Dedifferentiated amniotic fluid mesenchymal stem cell (primary cell): ENCODE data around the gene CYTH4.

Experiments used
- DNase-seq: peaks from one replicate; pipeline ENCODE4 v3.0.0-alpha.2; 2016; ENCODE audit errors: extremely low spot score

CYTH4 gene

DNA sequence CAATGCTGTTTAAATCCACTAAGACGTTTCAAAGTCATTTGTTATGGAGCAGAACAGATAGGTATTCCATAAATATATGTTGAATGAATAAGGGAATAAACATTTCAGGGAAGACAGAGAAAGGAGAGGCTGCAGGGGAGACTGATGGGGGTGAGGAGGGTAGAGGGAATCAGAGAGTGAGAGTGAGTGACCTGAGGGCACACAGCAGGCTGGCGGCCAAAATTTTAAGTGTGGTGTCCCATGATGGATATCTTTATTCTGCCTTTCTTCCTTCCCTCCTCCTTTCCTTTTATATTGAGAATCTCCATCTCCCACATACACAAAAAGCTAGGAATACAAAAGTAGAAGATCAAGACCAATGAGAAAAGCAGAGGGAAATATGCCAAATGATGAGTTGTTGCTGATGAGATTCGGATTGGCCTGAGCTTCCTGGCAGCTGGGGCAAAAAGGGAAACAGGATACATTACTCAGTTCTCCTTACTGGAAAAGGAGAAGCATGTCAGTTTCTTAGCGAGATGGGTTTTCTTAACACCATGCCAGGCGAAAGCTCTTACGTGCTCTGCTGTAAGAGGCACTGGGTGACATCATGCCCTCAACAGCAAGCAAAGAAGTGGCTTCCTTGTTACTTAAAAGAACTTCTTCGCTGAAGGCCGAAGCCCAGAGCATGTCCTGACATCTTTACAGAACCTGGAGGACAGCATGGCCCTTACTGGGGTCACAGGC is 11.2 kb upstream of the CYTH4 start:
- no peak for DNase-seq

- peak; percentile 49 for DNase-seq
Measured at GRCh38 chr22:37273126-37273845, 9.0 kb upstream of the CYTH4 start.

DNA sequence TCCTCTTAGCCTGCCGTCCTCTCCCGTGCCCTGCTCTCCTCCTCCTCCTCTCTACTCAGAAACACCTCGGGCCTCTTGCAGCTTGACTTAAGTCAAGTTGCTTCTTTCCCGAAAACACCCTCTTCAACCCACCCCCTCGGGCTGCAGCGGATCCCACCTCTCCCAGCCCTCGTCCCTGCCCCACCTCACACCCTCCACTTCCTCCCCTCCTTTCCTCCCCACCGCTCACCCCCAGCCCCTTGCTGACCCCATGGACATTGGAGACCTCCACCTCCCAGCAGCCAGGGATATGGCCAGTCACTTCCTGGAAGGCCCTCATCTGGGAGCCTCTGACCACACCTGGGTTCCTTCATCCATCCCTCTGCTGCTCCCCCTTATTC is 8.5 kb upstream of the CYTH4 start:
- no peak for DNase-seq

GRCh38 chr22:37274380-37274862 is 7.9 kb upstream of the CYTH4 start:
- no peak for DNase-seq

DNA sequence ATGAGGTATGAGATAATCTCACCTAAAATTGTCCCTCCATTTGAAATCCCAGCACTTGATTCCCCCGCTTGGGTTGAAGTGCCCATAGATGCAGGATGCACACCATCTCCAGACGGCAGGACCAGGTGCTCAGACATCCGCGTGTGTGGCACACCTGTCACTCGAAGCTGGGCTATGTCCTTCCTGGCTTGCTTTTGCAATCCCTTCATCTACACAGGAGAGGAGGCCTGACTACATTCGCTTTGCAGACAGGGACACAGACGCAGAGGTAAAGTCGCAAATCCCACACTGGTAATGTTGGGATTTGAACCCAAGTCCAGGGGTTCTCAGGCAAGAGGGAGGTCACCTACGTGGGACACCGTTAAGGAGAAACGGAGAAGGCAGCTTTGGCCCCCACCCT is 7.2 kb upstream of the CYTH4 start:
- no peak for DNase-seq

DNA sequence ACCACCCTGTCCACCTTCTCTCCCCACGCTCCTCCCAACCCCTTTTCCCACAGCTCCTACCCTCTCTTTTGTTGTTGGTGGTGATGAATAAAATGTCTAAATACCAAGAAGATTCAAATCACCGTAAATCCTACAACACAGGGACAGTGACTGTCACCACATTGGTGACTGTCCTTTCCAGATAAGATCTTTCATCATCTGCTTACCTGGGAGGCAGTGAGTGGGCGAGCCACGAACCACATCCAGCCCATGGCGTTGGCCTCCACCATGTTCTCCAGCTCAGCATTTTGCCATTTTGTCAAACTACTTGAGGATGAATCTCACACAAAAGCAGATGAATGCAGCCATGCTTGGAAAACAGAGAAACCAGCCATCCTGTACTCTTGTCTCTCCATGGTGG is 6.7 kb upstream of the CYTH4 start:
- no peak for DNase-seq

- DNase-seq, result no peak
Measured at GRCh38 chr22:37276776-37277175, 5.5 kb upstream of the CYTH4 start.

DNA sequence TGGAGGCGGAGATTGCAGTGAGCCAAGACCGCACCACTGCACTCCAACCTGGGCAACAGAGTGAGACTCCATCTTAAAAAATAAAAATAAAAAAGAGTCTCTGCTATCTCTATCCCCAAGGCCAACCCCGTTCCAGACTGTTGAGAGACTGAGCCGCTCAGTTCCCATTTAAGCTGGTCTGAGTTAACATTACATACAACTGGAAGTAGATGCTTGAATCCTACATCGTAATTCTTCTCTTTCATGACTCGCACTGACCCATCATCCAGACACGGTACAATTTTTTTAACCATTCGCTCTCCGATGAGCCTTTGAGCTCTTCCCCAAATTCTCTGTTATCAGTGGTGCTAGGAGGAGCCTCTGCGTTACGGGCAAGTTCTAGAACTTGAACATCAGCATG is 4.9 kb upstream of the CYTH4 start:
- no peak for DNase-seq

GRCh38 chr22:37278261-37278660 is 4.0 kb upstream of the CYTH4 start:
- DNase-seq, result no peak

- no peak for DNase-seq
Measured at GRCh38 chr22:37279331-37280181, 2.8 kb upstream of the CYTH4 start.

DNA sequence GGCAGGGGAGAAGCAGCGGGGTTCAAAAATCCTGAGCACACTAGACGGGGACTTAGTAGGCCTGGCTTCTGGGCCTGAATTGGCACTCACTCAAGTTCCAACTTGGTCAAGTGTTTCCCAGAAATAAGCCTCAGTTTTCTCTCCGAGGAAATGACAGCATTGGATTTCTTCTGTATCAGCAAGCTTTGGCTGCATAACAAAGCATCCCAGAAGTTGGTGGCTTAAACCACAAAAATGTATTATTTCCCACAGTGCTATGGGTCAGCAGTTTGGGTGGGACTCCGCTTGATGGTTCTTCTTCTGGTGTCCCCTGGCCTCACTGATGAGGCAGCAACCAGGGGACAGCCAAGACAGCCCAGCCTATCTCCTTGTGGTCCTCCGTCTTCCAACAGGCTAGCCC is 1.6 kb upstream of the CYTH4 start:
- no peak for DNase-seq

- DNase-seq, result no peak
Measured at GRCh38 chr22:37281195-37281594, 1.1 kb upstream of the CYTH4 start.

DNA sequence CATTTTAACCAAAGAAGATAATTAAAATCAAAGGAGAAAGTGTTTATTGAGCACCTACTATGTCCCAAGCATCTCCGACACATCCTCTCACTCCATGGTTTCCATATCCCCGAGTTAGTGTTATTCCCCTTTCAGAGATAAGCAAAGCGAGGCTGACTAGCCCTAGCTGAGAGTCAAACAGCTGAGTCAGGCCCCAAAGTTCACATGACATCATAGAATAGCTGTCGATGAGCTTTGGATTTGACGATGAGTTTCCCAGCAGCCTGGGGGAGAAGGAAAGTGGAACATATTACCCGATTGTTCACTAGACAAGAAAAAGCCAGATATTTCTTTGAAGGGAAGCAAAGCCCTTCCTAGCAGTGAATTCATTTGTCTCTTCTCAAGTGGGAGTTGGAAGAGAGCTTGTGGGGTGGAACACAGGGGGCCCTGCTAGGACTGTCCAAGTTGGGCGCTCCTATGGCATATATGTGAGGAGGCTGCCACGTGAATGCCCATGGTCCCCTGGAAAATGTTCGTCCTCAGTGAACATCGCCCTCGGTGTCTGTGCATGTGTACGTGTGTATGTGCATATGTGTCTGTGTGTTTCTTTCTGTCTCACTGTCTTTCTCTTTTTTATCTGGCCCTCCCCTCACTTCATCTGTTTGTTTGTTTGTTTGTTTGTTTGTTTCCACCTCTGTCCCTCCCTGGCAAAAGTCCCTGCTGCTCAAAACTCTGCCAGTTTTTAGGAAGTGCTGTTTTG is 493 bp upstream of the CYTH4 start:
- DNase-seq, result no peak

DNA sequence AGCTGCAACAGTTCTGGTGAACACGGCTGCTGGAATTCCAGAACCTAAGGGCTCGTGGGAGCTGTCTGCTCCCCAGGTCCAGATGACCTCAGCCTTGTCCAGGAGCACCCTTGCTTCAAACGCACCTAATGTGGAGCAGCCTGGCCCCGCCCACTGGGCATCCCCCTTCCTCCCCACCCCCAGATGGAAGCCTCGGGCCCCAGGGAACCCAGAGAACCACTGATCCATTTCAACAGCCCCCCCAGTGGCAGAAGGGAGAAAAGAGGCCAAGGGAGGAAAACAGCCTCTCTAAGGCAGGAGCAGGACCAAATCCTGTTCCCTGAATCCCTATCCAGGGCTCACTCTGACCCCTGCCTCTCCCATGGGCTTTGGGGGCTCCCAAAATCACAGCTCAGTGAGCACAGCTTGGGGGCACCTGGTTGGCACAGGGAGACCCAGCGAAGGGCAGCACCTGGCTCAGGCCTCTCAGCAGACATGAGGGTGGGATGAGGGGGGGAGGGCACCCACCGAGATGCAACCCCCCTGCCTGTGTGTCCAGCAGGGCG is 1.2 kb downstream of the CYTH4 start:
- no peak for DNase-seq

DNA sequence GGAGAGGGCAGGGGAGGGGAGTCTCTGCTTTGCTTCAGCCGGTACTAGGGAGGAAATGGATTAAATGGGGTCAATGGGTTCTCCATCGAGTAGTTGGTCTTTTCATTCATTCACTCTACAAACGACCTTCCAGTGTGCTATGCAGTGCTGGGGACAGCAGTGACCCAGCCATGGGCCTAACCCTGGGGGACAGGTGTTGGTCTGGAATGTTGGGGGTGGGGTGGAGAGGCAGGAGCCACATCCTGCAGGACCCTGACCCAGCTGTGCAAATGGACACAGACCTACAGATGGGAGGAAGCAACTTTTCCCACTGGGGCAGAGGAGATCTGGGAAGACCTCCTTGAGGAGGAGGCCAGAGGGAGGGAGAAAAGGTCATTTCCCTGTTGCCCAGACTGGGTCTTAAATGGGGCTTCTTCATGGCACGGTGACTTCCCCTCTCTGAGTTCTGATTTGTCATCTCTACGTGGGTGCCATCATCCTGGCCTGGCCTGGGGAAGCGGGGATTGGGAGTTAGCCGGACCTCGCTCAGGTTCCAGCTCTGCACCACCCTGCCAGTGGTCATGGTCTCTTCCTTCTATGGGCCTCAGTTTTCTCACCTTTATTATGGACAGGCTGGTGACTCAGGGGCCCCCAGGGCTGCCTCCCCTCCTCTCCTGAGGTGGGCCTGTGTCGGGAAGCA is 2.0 kb downstream of the CYTH4 start:
- DNase-seq, result no peak

DNA sequence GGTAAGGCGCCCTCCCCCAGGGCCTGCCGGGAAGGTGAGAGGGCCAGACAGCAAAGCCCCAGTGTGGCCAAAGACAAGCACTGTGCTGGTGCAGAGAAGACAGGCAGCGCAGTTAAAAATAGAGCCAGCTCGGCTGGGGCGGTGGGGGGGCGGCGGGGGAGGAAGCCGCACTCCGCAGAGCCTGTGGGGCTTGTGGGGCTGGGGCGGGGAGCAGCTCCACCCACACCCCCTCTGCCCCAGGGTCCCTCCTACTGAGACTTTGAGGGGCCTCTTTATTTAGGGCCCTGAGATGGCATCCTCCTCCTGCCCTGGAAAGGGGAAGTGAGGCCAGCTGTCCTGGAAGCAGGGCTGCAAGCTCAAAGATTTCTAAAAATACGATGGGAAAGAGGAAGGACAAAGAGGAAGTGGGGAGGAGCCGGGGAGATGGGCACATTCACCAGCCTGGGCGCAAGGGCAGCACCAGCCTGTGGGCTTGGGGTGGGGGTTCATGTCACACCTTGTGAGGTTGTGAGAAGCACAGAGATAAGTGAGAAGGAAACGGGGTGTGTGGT is 2.6 kb downstream of the CYTH4 start:
- no peak for DNase-seq

DNA sequence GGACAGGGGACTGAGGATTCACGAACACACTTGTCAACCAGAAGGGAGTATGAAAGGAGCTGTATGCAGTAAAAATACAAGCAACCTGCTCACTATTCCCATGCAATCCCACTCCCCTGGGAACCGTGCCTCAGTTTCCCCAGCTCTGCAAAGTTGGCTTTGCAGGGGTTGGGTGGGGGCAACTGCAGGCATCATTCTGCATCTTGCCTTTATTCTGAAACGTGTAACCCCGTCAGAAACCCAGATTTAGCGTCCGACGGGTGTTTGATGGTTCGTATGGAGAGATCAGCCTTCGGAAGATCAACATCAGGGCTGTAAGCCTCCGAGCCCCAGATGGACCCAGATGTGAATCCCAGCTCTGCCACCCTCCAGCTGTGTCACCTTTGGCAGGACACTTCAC is 3.6 kb downstream of the CYTH4 start:
- no peak for DNase-seq

- DNase-seq, result no peak
Measured at GRCh38 chr22:37287550-37287951, 5.2 kb downstream of the CYTH4 start.

DNA sequence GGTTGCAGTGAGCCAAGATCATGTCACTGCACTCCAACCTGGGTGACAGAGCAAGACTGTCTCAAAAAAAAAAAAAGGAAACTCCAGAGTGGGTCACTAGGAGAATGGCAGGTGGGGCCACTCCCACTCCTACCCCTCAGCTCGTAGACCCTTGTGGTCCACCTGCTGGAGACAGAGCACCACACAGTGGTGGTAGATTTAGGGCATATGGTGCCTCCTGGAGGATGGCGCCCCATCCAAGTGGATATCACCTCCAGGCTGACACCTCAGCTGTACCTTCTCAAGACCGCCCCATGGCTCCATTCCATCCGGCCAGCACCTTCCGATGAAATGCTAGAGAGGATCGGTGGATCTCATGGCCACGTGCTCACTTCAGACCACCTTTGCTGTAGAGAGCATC is 6.2 kb downstream of the CYTH4 start:
- no peak for DNase-seq

DNA sequence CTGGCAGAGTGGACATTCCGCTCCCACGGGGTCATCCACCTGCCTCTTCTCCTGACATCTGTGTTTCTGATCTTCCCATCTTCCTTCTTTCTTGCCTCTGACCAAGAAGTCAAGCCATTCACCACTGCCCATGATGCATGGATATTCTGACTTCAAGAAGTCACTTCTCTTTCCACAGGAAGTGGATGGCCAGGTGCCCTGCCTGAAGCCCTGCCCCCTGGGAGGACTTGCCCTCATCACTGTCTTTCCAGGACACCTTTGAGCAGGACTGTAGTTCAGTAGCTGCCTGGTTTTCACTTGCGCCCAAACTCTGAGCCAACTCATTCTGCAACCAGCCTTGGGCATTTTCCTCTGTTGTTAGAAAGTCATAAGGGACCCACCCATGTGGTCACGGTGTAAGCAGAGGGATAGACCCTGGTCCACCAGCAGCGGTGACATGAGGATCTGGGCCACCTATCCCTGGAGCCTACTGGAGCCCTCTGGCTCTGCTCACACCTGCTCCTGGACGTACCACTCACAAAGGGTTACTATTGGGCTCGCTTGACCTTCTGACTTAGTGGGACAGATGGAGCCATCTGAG is 6.9 kb downstream of the CYTH4 start:
- DNase-seq, result no peak
